ENCODE measurements around the gene SPON2.

Gene SPON2

GRCh38 chr4:1172228-1172851, at the start of gene SPON2:
Gene SPON2 (minus strand): TSS chr4:1172583.
- DNase-seq (ENCODE audit: low spot score): no peak

DNA sequence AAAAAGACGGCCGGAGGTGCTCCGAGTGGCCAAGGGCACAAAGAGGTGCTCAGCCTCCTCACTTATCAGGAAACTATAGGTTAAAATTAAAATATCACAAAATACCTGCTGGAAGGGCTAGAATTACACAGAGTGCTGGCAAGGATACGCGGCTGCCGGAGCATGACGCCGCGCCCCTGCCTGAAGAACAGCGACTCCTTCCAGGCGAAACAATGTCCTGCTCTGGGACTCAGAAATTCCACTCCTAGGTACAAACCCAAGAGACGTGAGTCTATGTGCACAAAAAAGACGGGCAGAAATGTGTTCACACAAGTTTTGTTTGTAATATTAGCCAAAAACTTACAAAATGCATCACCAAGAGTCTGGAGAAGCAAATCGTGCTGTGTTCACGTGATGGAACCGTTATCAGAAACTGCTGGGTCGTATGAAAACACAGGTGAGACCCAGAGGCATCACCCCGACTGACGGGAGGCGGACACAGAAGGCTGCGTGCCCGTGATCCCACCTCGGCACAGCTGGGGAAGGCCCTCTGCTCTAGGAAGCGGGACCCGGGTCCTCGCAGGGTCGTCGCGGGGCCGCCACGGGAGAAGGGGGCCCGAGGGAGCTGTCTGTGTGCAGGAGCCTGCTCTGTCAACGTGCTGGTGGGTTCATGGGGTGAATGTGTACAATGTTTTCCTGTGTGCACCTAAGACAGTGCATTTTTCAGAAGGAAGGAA, 48.9 kb upstream of the SPON2 start:
- DNase-seq (ENCODE audit: low spot score): no peak

- no peak for DNase-seq (ENCODE audit: low spot score)
Observed at GRCh38 chr4:1220566-1220965, 48.2 kb upstream of the SPON2 start.

GRCh38 chr4:1219566-1219950, 47.2 kb upstream of the SPON2 start:
- DNase-seq (ENCODE audit: low spot score): no peak

GRCh38 chr4:1218634-1219565, 46.5 kb upstream of the SPON2 start:
- DNase-seq (ENCODE audit: low spot score): no peak

GRCh38 chr4:1217366-1217765, 45.0 kb upstream of the SPON2 start:
- DNase-seq (ENCODE audit: low spot score): no peak

DNA sequence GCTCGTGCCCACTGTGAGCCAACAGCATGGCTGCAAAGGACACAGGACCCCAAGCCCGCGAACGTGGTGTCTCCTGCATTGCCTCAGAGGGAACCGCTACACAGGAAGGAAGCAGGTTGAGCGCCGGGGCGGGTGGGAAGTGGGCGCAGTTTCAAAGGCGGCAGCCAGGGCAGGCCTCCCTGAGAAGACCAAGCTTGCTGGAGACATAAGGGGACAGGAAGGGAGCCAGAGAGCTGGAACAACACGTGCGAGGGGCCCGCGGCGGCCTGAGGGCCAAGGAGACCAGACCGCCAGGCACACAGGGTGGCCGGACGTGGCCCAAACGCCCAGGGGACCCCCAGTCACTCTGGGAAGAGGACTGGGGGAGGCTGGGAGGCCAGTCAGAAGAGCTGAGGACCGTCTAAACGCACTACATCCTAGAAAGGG, 44.5 kb upstream of the SPON2 start:
- peak; percentile 72 for DNase-seq (ENCODE audit: low spot score)

- DNase-seq (ENCODE audit: low spot score): no peak
Observed at GRCh38 chr4:1216076-1216614, 43.8 kb upstream of the SPON2 start.

DNA sequence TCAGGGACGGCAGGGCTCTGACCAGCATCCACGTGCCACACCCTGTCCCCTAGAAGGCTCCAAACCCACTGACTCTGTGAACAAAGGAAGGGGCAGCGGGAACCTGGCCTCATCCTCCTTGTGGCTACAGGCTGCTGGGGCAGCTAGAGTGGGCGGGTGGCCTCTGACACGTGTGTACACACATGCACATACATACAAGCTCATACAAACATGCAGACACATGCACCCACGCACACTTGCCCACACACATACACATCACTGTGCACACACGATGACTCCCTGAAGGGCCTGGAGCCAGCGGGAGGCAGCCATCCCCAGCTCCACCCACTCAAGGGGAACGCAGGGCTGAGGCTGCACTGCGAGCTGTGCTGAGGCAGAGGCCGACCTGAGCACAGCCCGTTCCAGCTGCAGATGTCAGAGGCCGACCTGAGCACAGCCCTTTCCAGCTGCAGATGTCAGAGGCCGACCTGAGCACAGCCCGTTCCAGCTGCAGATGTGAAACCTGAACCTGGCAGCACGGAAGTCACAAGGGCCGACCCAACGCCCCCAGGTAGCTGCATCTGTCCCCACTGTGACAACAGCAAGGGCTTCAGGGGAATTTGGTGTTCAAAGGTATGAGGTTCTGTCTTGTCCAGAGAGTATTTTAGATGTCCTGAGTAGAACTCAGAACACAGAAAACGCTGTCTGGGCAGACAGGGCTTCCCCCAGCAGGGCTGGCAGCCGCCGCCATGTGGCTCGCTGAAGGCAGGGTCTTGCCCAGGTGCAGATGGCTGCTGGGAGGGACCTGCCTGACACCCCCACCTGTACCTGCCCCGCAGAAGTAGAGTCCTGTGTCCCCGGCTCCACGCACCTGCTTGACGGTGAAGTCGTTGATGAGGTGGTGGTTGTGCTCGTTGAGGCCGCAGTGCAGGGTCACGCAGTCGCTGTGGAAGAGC, 43.0 kb upstream of the SPON2 start:
- DNase-seq (ENCODE audit: low spot score): no peak

- DNase-seq (ENCODE audit: low spot score): no peak
Observed at GRCh38 chr4:1214101-1215095, 42.0 kb upstream of the SPON2 start.

DNA sequence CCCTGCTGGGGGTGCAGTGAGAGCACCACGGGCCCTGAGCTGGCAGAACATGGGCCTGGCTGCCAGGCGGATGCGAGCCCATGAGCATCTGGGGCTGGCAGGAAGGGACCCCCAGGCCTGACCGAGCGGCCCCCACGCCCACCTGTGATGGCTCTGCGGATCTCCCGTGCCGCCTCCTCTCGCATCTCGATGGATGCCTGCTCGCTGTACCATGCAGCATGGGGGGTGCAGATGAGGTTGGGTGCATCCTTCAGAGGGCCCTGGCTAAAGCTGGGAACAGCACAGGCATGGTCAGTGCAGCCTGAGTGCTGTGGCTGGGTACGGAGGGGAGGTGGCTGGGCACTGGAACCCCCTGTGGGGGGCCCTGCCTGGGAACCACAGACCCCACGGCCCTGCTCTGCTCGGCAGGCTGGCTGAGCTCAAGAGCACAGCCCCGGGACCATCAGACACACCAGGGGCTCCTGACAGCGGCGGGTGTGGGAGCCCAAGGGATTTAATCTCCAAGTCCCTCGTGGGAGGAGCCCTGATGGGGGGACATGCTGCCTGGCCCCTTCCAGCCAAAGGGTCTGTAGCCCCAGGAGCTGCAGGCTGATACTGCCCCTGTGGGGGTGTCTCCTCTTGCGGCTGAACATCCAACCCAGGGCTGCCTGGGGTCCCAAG, 41.1 kb upstream of the SPON2 start:
- DNase-seq (ENCODE audit: low spot score): no peak

DNA sequence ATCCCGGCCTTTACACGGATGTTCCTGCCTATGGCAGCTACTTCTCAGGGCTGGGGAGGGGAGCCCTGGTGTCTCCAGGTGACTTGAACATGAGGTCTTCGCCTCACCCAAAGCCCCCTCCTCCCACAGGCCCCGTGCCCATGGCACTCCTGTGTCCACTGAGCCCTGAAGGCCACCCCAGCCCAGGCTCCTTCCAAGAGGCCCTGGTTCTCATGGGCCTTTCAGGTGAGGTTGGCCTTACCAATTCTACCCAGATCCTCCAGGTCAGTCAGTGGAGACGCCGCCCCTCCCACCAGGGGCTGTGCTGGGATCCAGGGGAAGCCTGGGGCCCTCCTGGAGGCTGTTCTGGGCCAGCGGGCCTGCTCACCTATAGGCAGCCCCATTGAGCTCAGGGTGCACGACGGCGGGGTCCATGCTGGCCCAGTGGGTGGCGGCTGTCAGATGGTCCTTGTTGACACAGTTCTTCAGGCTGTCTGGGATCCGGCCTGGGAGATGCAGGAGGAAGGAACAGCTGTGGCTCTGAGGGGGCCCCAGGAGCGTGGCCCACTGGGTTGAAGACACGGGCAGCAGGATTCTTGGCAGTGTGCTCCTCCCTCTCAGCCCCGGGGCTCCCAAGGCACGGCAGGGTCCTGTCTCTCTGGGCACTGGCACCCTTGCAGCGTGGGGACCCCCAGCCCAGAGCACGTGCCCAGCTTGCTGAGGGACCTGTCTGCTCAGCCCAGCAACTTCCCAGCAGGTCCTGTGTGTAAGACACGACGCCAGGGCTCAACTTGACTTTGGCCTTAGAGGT, 40.4 kb upstream of the SPON2 start:
- no peak for DNase-seq (ENCODE audit: low spot score)

DNA sequence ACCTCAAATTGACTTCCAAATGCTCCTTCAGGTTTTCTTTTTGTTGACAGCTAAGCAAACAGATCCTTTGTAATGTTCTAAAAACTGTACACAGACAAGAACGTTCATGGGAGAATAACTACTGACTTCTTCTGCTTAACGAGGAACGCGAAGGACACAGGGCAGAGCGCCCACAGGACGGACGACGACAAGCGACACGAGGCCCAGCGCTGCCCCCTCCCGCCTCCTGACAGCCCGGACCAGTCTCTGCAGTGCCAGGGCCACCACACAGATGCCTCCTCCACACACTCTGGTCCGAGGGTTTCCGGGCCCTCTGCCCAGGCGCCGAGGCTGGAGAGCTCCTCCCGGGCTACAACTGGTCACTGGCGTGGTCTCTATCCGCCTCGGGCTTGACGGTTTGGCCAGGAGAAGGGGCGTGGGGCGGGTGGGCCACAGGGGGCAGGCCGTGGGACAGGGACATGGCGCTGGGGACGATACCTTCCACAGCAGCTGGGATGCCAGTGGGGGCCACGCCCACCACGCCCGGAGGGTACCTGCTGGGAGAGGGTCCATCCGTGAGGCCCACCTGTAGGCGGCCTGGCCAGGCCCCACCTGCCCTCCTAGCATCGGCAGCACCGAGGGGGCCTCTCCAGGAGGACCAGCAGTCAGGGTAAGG, 39.6 kb upstream of the SPON2 start:
- DNase-seq (ENCODE audit: low spot score): no peak

DNA sequence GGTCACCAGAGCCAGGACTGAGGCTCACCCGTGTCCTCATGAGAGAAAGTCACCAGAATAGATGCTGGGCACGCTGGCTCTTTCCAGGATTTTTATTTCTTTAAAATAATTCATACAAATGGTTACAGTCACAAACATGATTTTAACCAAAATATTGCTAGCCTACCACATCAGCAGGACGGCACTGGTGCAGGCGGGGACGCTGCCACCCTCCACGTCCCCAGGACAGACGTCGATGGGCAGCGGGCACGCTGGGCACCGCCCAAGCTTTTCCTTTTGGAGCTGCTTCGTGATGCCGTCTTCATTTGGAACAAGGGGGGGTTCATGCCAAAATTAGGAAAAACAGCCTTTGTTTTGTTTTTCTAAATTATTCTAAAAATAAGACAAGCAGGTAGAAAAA, 39.0 kb upstream of the SPON2 start:
- DNase-seq (ENCODE audit: low spot score): no peak

DNA sequence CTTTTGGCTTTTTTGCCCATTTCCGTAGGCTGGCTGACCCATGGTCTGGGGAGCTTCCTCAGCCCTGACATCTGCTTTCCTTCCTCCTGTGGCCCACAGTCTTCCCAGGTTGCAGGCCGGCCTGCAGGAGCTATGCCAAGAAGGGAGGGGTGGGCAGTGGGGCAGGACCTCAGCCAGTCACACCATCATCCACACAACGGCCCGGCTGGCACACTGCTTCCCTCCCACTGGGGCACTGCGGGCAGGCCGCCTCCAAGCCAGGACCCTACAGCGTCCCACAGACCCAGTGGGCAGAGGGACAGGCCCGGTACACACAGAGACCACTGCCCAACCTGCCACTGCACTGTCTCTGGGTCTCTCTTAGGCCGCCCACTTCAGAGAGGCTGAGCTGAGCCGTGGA, 38.6 kb upstream of the SPON2 start:
- no peak for DNase-seq (ENCODE audit: low spot score)

- DNase-seq (ENCODE audit: low spot score): no peak
Observed at GRCh38 chr4:1210241-1210841, 38.0 kb upstream of the SPON2 start.

GRCh38 chr4:1209821-1210220, 37.4 kb upstream of the SPON2 start:
- DNase-seq (ENCODE audit: low spot score): no peak

Measured in CD4-positive, alpha-beta T cell treated with Interleukin-6 at 100 ng/mL for 8 hours (primary cell).